ENCODE data around the gene SNAPC2. TPM values are rescaled to one million over a fixed set of nuclear protein-coding genes. Genes with fewer than 3 reads are reported as not detected.

Gene SNAPC2
- total RNA-seq, 1 experiment from 2014 or later = 35.1 TPM

Other genes with a start within 250 kb of the SNAPC2 start
- not detected in 2 replicates for gene MCEMP1, start 243.2 kb upstream of the SNAPC2 start, total RNA-seq (2014; rRNA removed; shearing (Covaris generic))
- 131 and 153 TPM in 2 replicates for gene TRAPPC5, start 239.5 kb upstream of the SNAPC2 start, total RNA-seq (2014; rRNA removed; shearing (Covaris generic))
- gene FCER2, start 218.2 kb upstream of the SNAPC2 start, total RNA-seq (2014; rRNA removed; shearing (Covaris generic)) = not detected in 2 replicates
- gene CLEC4G, start 188.2 kb upstream of the SNAPC2 start, total RNA-seq (2014; rRNA removed; shearing (Covaris generic)) = not detected in 2 replicates
- not detected in 2 replicates for gene CD209, start 172.8 kb upstream of the SNAPC2 start, total RNA-seq (2014; rRNA removed; shearing (Covaris generic))
- gene CLEC4M, start 157.1 kb upstream of the SNAPC2 start, total RNA-seq (2014; rRNA removed; shearing (Covaris generic)) = not detected in 2 replicates
- gene EVI5L, start 90.1 kb upstream of the SNAPC2 start, total RNA-seq (2014; rRNA removed; shearing (Covaris generic)) = 19.0 and 24.5 TPM in 2 replicates
- gene PRR36, start 45.9 kb upstream of the SNAPC2 start, total RNA-seq (2014; rRNA removed; shearing (Covaris generic)) = 0.03 and 0.49 TPM in 2 replicates
- 0.49 TPM in 1 of 2 replicates, not detected in the other for gene LRRC8E, start 31.8 kb upstream of the SNAPC2 start, total RNA-seq (2014; rRNA removed; shearing (Covaris generic))
- 14.2 and 16.2 TPM in 2 replicates for gene MAP2K7, start 16.5 kb upstream of the SNAPC2 start, total RNA-seq (2014; rRNA removed; shearing (Covaris generic))
- gene TGFBR3L, start 5.5 kb upstream of the SNAPC2 start, total RNA-seq (2014; rRNA removed; shearing (Covaris generic)) = not detected in 2 replicates
- 27.0 and 27.3 TPM in 2 replicates for gene CTXN1, start 5.8 kb downstream of the SNAPC2 start, total RNA-seq (2014; rRNA removed; shearing (Covaris generic))
- gene TIMM44, start 23.3 kb downstream of the SNAPC2 start, total RNA-seq (2014; rRNA removed; shearing (Covaris generic)) = 100 and 168 TPM in 2 replicates
- gene ELAVL1, start 85.3 kb downstream of the SNAPC2 start, total RNA-seq (2014; rRNA removed; shearing (Covaris generic)) = 83.9 and 102 TPM in 2 replicates
- gene CCL25, start 132.4 kb downstream of the SNAPC2 start, total RNA-seq (2014; rRNA removed; shearing (Covaris generic)) = 16.2 and 19.6 TPM in 2 replicates
- 0.55 and 0.81 TPM in 2 replicates for gene FBN3, start 229.3 kb downstream of the SNAPC2 start, total RNA-seq (2014; rRNA removed; shearing (Covaris generic))